NB4 (cell line): Measurements from ENCODE around the gene HSPA8.

Source experiments
- CTCF ChIP-seq: IDR thresholded peaks from one replicate; pipeline ENCODE4 v1.5.1; 2012; ENCODE audit warnings: low read depth, low read length
- TF ChIP-seq, protein P1 (sequence below): IDR thresholded peaks from 2 replicates; pipeline ENCODE4 v1.6.1; 2011; ENCODE audit warnings: low read depth, low read length

DNA sequence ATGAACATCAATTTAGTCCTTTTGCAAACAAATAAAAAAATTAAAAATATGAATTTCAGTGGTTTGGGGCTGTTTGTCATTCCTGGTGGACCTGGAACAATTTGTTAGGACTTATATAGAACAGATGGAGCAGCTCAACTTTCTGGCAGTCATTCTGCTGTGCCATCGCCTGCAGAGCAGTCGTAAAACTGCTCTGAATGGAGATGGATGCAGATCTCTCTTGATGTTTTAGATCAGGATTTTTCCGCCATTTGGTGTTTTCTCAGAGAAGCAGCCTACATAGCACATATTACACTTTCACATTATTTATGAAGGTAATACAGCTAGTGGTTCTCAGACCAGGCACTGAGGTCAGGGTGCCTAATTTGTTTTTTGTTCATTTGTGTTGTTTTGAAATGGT is 31.8 kb upstream of the HSPA8 start:
- TF ChIP-seq, protein P1, sequence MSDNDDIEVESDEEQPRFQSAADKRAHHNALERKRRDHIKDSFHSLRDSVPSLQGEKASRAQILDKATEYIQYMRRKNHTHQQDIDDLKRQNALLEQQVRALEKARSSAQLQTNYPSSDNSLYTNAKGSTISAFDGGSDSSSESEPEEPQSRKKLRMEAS, result no peak
- TF ChIP-seq CTCF, result no peak
